SK-N-SH treated with all-trans-retinoic acid at 6 μM for 48 hours (cell line): ENCODE measurements around the gene S100A14.

Experiments used
- ARNTL ChIP-seq: fragments of 450-650 bp; formaldehyde crosslinking; IDR thresholded peaks from 2 replicates; pipeline ENCODE4 v1.5.0; 2020; ENCODE audit warnings: low read depth, mild to moderate bottlenecking, moderate library complexity, borderline replicate concordance
- BACH2 ChIP-seq: fragments of 250-450 bp; sonication (Bioruptor Pico); IDR thresholded peaks from 2 replicates; pipeline ENCODE4 v1.9.0; 2021; ENCODE audit warnings: mild to moderate bottlenecking, borderline replicate concordance
- PATZ1 ChIP-seq: fragments of 250-450 bp; sonication (Bioruptor Pico); IDR thresholded peaks from 2 replicates; pipeline ENCODE4 v1.8.0; 2020; ENCODE audit warnings: mild to moderate bottlenecking, moderate library complexity, borderline replicate concordance
- PPARA ChIP-seq: fragments of 250-450 bp; sonication (Bioruptor Pico); IDR thresholded peaks from 2 replicates; pipeline ENCODE4 v1.5.0; 2020; ENCODE audit warnings: mild to moderate bottlenecking, borderline replicate concordance
- RARB ChIP-seq: fragments of 250-450 bp; sonication (Bioruptor Pico); IDR thresholded peaks from 2 replicates; pipeline ENCODE4 v1.8.0; 2021; ENCODE audit warnings: mild to moderate bottlenecking, moderate library complexity
- TCF4 ChIP-seq: fragments of 250-450 bp; sonication (Bioruptor Pico); IDR thresholded peaks from 2 replicates; pipeline ENCODE4 v1.8.0; 2021; ENCODE audit warnings: mild to moderate bottlenecking, moderate library complexity, borderline replicate concordance
- TSHZ2 ChIP-seq: fragments of 250-450 bp; sonication (Bioruptor Pico); IDR thresholded peaks from 2 replicates; pipeline ENCODE4 v1.5.0; 2020; ENCODE audit warnings: mild to moderate bottlenecking, moderate library complexity
- ZFP3 ChIP-seq: fragments of 250-450 bp; sonication (Bioruptor Pico); IDR thresholded peaks from 2 replicates; pipeline ENCODE4 v1.5.0; 2020; ENCODE audit warnings: mild to moderate bottlenecking, moderate library complexity
- ZNF565 ChIP-seq: fragments of 450-650 bp; formaldehyde crosslinking; conservative IDR thresholded peaks from 2 replicates; pipeline ENCODE4 v1.5.0; 2020; ENCODE audit warnings: low read depth, mild to moderate bottlenecking, moderate library complexity

- TF ChIP-seq ZNF565 (CRISPR knock-in tag) (no peak), TSHZ2 (CRISPR knock-in tag) (no peak), RARB (no peak), ARNTL (CRISPR knock-in tag) (no peak), PATZ1 (CRISPR knock-in tag) (no peak), ZFP3 (CRISPR knock-in tag) (no peak), PPARA (CRISPR knock-in tag) (no peak), TCF4 (CRISPR knock-in tag) (no peak), BACH2 (CRISPR knock-in tag) (no peak)
Measured at GRCh38 chr1:153651771-153652170, 35.6 kb upstream of the S100A14 start.
